GM12872 (cell line): Measurements from ENCODE around the gene NOTUM.

ENCODE experiments used
- TF ChIP-seq, protein P1 (sequence below): IDR thresholded peaks from 3 replicates; pipeline ENCODE4 v1.5.1; 2011; ENCODE audit warnings: low read depth, mild to moderate bottlenecking, low read length, moderate library complexity; ENCODE audit not compliant: insufficient read depth

The NOTUM gene

DNA sequence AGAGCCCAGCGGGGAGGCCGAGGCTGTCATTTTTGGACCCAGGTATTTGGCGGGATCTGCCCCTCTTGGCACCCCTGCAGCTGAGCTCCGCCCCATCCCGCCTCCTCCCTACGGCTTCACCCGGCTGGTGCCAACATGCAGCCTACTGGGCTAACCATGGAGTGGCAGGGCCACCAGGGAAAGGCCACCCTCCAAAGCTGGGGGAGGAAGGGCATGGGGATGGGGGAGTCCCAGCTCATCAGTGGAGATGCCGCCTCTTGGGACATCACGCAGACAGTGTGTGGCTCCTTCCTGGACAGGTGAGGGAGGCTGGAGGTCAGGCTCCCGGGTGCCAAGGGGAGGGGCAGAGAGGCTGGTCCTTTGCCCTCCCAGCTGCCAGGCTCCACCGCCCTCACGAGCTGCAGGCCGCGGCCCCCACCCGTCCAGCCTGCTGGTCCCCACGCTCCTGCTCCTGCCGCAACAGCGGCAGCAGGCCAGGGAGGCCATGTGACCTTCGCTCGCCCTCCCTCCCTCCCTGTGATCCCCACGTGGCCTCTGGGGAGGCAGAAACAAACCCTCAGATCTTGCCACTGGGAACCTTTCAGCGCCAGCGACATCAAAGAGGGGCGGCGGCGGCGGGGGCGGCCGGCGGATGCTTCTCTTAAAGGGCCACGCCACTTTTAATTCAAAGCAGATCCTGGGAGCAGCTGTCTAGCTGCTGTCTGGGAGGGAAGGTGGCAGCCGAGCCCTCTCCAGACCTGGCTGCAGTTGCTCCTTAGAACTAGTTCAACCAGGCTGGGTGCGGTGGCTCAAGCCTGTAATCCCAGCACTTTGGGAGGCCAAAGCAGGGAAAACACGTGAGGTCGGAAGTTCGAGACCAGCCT lies 6.8 kb upstream of the NOTUM start:
- TF ChIP-seq, protein P1, sequence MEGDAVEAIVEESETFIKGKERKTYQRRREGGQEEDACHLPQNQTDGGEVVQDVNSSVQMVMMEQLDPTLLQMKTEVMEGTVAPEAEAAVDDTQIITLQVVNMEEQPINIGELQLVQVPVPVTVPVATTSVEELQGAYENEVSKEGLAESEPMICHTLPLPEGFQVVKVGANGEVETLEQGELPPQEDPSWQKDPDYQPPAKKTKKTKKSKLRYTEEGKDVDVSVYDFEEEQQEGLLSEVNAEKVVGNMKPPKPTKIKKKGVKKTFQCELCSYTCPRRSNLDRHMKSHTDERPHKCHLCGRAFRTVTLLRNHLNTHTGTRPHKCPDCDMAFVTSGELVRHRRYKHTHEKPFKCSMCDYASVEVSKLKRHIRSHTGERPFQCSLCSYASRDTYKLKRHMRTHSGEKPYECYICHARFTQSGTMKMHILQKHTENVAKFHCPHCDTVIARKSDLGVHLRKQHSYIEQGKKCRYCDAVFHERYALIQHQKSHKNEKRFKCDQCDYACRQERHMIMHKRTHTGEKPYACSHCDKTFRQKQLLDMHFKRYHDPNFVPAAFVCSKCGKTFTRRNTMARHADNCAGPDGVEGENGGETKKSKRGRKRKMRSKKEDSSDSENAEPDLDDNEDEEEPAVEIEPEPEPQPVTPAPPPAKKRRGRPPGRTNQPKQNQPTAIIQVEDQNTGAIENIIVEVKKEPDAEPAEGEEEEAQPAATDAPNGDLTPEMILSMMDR = no peak

DNA sequence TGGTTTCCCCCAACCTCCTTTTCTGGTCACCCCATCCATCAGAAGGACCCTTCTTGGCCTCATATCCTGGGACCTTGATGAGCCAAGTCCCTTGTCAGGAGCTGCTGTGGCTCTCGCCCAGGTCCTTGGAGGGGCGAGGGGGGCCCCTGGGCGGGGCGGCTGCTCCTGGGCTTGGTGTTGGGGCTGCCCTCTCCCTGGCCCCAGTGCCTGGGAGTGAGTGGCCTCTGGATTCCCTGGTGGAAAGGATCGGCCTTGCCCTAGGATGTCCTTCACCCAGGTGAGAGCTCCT lies 6.2 kb upstream of the NOTUM start:
- TF ChIP-seq, protein P1 = no peak

DNA sequence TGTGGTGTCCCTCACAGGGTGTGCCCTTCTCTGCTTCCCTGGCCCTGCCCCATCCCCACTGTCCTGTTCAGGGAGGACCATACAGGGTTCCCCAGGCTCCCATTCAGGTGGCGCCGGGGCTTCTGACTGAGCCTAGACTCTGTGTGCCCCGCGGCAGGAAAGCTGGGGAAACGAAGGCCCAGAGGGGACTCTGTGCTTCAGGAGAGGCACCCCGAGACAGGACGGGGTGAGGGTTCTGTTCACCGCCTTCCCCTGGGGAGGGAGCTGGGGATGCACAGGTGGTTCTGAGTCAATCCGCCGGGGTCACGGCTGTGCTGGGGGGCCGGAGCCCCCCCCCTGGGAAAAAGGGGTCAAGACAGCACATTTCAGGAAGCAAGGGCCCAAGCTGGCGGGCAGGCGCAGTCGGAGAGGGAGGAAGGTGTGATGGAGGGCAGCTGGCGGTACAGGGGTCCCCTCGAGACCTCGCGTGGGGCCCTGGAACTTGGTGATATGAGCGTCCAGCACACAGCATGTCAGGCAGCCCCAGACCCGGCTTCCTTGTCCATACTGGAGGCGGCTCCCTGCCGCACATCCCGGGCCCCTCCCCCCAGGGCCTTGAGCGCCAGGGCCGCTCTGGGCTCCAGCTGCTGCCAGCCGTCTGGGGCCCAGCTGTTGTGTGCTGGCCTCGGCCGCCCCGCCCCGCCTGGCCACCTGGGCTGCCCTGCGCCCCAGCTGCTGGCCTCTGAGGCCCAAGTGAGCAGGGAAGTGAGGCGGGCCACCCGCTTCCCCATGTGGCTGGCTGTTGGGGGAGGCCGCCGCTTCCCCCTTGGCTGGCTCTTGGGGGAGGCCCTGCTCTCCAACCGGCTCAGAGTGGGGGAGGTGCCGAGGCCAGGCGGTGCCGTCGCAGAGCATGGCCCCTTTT lies 5.6 kb upstream of the NOTUM start:
- TF ChIP-seq, protein P1 = no peak

DNA sequence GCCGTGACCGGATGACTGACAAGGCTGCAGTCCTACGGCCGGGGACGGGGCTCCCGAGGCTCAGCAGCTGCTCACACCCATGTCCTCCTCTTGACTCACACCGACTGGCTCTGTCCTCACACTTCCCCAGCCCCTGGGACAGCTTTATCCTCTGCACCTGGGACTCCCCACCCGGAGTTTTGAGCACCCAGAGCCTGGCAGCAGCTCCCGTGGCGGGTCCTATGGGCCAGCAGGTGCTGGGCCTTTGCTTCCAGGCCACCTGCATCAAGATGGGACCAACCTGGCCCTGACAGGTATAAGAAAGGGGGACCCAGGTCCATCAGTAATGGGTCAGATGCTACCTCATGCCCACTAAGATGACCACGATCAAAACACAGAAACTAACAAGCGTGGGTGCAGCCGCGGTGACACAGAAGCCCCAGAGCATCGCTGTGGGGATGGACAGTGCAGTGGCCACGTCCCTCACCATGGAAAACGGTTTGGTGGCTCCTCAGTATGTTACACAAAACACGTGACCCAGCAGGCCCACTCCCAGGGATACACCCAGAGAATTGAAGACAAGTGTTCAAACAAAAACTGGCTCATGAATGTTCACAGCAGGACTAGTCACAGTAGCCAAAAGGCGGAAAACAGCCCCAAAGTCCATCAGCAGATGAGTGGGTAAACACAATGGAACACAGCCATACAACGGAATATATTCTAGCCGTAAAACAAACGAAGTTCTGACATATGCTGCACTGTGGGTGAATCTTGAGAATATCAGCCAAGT lies 3.3 kb upstream of the NOTUM start:
- TF ChIP-seq, protein P1 = no peak

DNA sequence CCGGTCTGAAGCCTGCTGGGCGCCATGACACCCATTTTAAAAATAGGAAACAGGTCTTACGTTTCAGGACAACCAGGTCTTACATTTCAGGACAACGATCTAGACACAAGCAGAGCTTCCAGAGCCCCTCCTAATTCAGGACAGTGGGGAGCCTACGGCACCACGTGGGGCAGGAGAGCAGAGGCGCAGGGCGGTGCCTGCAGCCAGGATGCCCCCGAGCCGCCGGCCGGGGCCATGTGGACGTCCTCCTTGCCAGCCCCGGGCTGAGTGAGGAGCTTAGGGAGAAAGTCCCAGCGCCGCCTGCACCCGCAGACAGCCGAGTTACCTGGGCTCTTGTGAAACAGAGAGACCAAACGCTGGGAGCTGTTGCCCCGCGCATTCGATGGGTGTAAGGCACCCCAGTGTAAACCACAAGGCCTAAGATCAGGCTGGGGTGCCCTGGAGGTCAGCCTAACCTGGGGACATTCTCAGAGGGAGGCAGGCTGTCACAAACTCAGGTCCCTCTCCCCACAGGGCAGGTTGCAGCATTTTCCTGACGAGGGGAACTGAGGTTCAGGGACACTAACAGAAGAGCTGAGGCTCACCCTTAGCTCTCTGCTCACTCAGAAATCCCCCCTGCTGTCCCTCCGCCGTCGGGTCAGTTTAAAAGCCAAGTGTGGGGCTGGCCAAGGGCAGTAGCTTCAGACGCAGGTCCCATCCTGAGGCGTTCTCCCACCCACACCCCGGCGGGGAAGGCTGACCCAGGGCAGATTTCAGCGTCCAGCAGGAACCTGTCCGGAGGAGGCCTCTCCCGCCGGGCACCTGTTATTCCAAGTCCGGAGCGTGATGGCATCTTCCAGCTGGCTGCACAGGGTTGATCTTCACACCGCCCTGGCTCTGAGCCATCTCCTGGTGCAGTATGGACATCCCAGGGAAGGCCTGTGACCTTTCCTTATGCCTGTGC lies 1.8 kb upstream of the NOTUM start:
- TF ChIP-seq, protein P1 = no peak

DNA sequence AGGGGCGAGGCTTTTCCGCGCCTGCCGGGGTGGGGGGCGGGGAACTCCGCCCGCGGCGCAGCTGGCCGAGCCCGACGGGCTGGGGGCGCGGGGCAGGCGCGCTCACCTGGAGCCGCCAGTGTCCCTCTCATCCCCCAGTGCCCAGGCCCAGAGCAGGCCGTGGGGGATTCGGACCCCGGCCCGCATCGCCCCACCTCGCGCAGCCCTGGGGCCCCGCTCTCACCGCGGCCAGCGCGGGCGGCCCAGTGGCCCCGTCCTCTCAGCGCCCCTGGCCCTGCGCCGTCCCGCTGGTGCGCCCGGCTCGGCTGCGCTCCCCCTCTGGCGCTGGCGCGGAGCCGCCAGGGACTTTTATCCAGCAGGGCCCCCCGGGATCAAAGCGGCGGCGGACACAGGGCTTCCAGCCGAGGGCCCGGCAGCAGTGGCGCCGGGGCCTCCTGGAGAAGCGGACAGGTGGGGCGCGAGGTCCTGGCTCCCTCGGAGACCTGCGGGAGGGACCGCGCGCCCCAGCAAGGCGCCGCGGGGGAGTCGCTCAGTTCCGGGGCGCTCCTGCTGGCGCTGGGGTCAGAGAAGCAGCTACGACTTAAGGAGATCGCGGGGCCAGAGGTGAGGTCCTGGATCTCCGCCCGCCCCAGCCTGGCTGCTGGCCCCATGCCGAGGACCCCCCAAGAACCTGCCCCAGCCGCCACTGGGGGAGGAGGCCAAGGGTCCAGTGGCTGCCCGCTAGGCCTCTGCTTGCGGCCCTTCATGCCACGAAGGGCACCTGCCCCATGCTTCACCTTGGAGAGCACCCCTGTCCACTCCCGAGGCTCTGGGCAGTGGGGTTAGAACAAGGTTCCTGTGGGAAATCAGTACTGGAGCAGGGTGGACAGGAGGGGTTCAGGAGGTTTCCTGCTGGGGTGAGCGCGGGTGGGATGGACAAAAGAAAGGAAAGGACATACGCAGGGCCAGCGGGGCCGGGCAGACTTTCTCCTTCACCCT lies 823 bp upstream of the NOTUM start:
- TF ChIP-seq, protein P1 = no peak
